ENCODE measurements around the gene FRMD4A. TPM values are rescaled to one million over a fixed set of nuclear protein-coding genes. Genes with fewer than 3 reads are reported as not detected.

FRMD4A gene
- total and polyA plus RNA-seq, 8 donors: 6.9 to 25.3 (median 11.3) TPM

DNA sequence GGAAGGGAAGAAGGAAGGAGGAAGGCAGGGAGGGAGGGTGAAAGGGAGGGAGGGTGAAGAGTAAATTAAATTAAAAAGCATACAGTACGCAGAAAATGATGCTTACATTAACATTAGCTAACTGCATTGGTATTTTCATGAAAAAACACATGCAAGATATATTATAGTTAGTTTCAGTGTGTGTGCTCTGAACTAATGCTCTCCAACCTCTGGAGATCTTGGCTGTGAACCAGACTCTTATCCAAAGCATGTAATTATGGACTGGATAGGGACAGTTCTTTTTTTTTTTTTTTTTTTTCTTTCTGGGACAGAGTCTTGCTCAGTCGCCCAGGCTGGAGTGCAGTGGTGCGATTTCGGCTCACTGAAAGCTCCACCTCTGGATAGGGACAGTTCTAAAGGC lies 357.0 kb downstream of the FRMD4A start:
- H3K4me1 ChIP-seq: peaks cover 0 to 26% (median 10%) of the 10 kb centered on the region in 4 donors
- 53 to 75% (median 68%) methylated on average over 4 of the region's 4 CpGs for WGBS, 5 donors
- no peak overlapping the region for H3K4me3 ChIP-seq
- H3K9me3 ChIP-seq: no peaks in the 10 kb centered on the region
- peak in 1 of 2 donors; percentile 82 for DNase-seq
- TF ChIP-seq EP300 (IDR thresholded peaks at IDR 0.05) (no peak), CTCF (IDR thresholded peaks at IDR 0.05) (no peak), POLR2A (IDR thresholded peaks at IDR 0.05) (no peak), POLR2AphosphoS5 (IDR thresholded peaks at IDR 0.05) (no peak)
- H3K36me3 ChIP-seq: no peaks in the 10 kb centered on the region
- peaks cover 0 to 10% (median 0%) of the 10 kb centered on the region in 3 donors for H3K27me3 ChIP-seq
- no peak overlapping the region for H3K27ac ChIP-seq
- intact Hi-C loops (cut with DNase I; ENCODE audit: low total_unique reads): no loop called here

DNA sequence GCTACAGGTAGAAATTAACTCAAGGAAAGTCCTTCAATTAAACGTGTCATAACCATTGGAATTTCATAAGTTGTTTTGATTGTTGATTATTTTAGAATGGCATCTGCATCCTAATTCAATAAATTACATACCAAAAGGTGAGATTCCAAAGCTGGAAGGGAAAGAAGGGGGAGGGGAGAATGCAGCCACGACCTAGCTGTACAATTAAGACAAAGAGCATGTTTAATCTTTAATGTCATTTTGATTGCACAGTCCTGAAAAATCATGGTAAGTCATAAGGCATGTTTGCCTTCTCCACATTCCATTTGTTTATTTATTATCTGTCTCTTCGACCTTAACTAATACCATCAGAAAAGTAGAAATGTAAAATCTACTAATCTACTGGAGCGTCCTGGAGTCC lies 358.1 kb downstream of the FRMD4A start:
- TF ChIP-seq EP300 (IDR thresholded peaks at IDR 0.05) (no peak), POLR2A (IDR thresholded peaks at IDR 0.05) (no peak), POLR2AphosphoS5 (IDR thresholded peaks at IDR 0.05) (no peak), CTCF (IDR thresholded peaks at IDR 0.05) (no peak)
- no peak for DNase-seq
- Histone ChIP-seq H3K4me1 (peaks cover 0 to 26% (median 10%) of the 10 kb centered on the region in 4 donors), H3K27ac (no peak overlapping the region), H3K27me3 (peaks cover 0 to 10% (median 0%) of the 10 kb centered on the region in 3 donors), H3K36me3 (no peaks in the 10 kb centered on the region), H3K4me3 (no peak overlapping the region), H3K9me3 (no peaks in the 10 kb centered on the region)
- intact Hi-C loops (cut with DNase I; ENCODE audit: low total_unique reads): no loop called here
- WGBS, 5 donors: 17 to 46% (median 26%) methylated on average over 4 of the region's 4 CpGs

DNA sequence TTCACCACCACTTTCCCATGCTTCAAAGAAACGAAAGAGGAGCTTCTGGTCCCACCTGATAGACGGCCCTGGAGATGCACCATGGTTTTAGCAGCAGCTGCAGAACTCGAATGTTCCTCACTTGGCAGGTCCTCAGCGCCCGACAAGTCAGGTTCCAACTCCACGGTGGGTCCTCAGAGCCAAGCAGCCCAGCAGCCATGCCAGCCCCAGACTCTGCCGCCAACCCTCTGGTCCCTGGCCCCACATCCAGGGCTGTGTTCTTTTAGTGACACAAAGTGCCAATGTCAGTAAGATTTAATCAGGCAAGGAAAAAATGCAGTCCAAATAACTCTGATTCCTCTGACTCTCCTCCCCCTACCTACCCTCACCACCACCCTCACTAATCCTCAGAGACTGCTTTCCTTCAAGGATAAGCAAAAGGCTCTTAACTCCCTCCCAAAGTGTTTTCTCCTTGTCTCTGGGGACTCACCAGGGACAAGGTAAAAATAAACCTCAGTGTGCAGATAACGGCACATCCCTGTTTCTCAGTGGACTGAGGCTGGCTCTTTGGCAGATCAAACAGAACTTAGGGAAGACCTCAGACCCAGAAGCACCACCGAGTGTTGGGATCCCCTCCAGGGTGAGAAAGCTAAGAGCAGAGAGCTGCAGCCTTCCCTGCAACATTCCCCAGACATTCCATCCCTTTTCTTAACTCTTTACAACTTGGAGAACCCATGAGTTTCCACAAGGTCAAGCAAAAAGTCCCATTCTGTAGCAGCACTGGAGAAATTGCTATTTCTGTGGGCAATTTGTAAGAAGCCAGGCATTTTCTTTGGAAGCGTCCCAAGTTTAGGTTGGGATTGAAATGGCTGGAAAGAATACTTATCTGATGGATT lies 358.9 kb downstream of the FRMD4A start:
- Histone ChIP-seq H3K27ac (no peak overlapping the region), H3K4me1 (peaks cover 0 to 26% (median 10%) of the 10 kb centered on the region in 4 donors), H3K36me3 (no peaks in the 10 kb centered on the region), H3K27me3 (peaks cover 0 to 10% (median 0%) of the 10 kb centered on the region in 3 donors), H3K4me3 (no peak overlapping the region), H3K9me3 (no peaks in the 10 kb centered on the region)
- WGBS, 5 donors: 62 to 69% (median 64%) methylated on average over 10 of the region's 10 CpGs
- TF ChIP-seq CTCF (IDR thresholded peaks at IDR 0.05): no peak
- TF ChIP-seq POLR2A (IDR thresholded peaks at IDR 0.05): no peak
- TF ChIP-seq EP300 (IDR thresholded peaks at IDR 0.05): no peak
- TF ChIP-seq POLR2AphosphoS5 (IDR thresholded peaks at IDR 0.05): no peak
- DNase-seq: peak in 1 of 2 donors; percentile 39
- intact Hi-C loops (cut with DNase I; ENCODE audit: low total_unique reads): no loop called here

GRCh38 chr10:13970957-13971353 lies 359.8 kb downstream of the FRMD4A start:
- H3K36me3 ChIP-seq: no peaks in the 10 kb centered on the region
- TF ChIP-seq CTCF (IDR thresholded peaks at IDR 0.05) (no peak), POLR2AphosphoS5 (IDR thresholded peaks at IDR 0.05) (no peak)
- intact Hi-C loops (cut with DNase I; ENCODE audit: low total_unique reads): no loop called here
- no peak overlapping the region for H3K27ac ChIP-seq
- 91 to 95% (median 93%) methylated on average over 12 of the region's 12 CpGs for WGBS, 5 donors
- H3K27me3 ChIP-seq: peaks cover 0 to 10% (median 0%) of the 10 kb centered on the region in 3 donors
- DNase-seq: no peak
- peaks cover 0 to 26% (median 10%) of the 10 kb centered on the region in 4 donors for H3K4me1 ChIP-seq
- no peaks in the 10 kb centered on the region for H3K9me3 ChIP-seq
- no peak overlapping the region for H3K4me3 ChIP-seq

Measured in stomach (tissue), 9 donors.